T-helper 2 cell (primary cell): ENCODE data around the gene TMEM158.

Experiments
- DNase-seq, 5 experiments: peaks; one replicate each; pipeline versions ENCODE4 v3.0.0 to v3.0.0-alpha.2; 2012 to 2022

The TMEM158 gene

DNA sequence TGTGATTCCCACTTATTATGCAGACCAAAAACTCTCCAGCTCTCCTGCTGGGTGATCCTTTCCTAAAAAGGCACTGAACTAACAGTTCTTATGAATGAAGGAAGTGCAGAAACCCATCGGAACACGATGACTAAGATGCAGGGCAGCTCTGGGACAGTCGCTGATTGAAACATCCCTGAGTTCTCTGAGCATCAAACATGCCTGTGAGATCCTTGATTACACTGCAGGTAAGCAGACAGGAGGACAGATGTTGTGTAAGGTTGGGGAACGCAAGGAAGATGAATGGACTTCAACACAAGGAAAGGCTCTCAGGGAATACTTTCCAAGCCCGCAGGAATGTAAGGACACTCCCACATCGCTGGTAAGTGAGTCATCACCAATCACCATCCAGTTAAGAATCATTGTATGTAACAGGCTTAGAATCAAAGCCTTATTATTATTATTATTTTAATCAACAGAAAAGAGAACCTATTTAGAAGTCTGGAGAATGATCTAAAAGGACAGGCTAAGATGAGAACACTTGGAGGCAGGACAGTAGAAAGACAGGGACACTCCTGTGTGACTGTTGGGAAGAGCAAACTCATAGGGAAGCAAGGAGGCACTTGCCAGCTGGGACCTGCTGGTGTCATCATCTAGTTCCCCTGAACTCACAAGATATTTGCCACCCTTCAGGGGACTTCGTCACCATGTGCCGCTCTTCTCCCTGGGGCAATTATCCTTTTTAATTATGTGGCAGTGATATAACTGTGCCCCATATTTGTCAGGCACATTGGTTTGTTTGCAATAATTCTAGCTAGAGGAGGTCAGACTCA, 26.0 kb downstream of the TMEM158 start:
- no peak for DNase-seq

DNA sequence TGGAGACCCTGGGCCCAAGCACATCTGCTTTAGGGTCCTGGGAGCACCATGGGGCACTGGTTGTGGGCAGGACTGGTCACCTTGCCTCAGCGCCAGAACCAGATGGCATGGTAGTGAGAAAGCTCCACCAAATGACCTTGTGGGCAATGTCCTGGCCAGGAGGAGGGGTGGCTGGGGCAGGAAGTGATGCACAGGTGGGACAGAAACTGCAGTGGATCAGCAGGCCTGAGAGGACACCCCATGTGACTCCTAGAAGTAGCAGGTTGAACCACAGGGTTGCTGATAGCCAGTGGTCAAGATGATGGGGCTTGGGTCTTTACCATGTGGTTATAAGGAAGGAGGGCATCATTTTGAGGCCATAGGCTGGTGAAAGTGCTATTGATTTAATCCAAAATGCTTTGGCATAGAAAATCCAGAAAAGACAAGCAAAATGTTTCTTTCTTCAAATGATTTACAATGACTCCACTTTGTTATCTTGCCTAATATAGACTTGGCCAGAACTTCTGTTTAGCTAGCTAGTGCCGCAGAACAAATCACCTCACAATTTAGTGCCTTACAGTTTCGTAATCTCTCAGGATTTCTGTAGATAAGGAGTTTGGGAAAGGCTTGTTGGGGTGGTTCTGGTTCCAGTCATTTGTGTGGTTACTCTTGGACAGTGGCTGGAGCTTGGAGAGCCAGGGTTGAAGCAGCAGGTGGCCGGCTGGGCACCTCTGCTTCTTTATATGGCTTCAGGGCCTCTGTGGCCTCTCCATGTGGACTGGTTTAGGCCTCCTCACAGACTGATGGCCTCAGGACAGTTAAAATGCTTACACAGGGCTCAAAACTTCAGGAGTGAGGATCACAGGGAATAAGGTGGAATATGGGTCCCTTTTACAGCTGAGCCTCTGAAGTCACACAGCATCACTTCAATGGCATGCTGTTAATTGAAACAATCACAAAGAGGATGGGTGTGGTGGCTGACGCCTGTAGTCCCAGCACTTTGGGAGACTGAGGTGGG, 27.5 kb downstream of the TMEM158 start:
- DNase-seq = no peak

DNA sequence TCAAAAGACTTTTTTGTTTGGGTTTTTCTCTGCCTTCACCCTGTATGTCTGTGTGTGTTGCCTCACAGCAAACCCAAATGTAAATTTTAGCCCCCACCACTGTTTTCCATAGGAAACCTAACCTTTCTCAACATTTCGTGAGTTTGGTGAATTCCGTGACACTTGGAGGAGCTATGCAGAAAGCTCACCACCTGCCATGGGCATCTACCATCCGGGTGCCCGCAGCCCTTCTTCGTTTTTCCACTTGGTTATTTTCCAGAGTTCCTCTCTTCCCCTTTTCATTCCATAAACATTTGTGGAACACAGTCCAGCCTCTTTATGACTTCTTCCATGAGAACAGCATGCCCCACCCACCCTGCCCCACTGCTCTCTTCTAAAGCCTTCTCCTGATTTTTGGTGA, 31.3 kb downstream of the TMEM158 start:
- no peak for DNase-seq

DNA sequence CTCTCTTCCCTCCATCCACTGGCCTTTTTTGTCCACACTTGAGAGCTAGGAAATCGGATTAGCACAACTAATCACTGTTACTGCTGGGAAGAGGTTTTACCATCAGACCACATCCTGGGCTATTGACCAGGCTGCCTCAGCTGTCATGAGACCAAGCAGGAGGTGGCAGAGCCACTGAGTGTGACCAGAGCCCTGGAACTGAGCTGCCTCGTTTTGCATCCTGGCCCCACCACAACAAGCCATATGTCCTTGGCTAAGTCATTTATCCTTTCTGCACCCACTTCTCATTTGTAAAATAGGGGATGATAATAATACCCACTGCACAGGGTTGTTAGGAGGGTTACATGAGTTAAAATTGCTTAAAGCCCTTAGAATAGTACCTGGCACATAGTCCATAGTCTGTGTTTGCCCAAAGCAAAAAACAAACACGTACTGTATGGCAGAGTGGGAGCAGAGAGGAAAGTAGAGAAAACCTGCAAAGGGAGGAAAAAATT, 34.1 kb downstream of the TMEM158 start:
- peak in 1 of 5 experiments; percentile 21 for DNase-seq

DNA sequence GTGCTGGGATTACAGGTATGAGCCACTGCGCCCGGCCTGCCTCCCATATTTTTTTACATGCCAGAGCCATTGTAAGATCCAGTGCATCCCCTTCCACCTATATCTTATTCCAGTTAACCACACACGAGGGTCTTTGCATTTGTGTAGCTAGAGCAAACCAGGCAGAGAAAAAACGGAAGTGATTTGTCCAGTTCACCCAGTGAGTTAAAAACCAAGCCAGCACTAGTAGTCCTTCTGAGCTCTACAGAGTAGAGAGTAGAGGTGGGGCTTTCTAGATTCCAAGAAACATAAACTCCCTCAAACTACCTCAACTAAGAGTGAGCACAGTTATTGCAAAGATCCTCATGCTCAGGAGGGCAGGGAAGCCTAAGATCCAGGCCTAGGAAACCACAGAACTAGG, 34.7 kb downstream of the TMEM158 start:
- DNase-seq = no peak

GRCh38 chr3:45188719-45189659, 37.1 kb downstream of the TMEM158 start:
- DNase-seq = no peak

DNA sequence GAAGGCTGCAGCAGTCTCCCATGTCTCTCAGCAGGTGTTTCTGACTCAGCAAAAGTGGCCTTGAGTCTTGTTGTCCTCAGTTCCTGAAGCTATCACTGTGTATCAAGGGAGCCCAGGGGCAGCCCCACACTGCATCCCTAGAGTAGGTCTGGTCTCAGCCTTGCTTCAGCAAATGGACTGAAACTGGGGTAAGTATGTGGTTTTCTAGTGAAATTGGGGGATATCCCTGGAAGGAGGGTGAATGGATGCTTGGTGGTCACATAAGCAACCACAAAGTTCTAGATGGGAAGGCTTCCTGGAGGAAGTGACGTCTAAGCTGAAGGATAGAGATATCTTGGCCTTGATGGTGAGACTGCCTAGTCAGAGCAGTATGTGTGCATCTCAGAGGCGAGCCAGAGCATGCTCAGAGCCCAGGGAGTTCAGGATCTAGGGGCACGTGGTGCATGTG, 38.4 kb downstream of the TMEM158 start:
- DNase-seq = peak in 1 of 5 experiments; percentile 76

DNA sequence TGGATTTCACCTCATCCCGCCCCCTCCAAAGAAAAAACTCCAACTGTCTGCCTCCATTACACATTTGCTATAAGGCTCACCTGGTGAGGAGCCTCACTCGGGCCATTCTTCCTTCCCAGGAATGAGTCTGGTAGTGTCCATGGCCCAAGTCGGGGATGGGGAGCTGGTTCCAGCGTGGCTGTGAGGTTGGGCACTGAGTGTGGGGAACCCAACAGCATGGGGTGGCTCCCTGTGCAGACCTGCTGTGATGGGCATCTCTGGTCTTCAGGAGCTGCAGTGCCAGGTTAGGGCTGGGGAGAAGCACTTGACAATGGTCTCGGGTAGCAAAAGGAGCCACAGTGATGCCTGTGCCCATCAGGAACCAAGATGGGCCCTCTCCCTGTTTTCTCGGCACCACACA, 39.2 kb downstream of the TMEM158 start:
- DNase-seq = no peak

- DNase-seq = no peak
Measured at GRCh38 chr3:45185461-45185860, 40.6 kb downstream of the TMEM158 start.

GRCh38 chr3:45185052-45185451, 41.0 kb downstream of the TMEM158 start:
- no peak for DNase-seq

- DNase-seq = no peak
Measured at GRCh38 chr3:45183872-45184262, 42.2 kb downstream of the TMEM158 start.

- DNase-seq = no peak
Measured at GRCh38 chr3:45182915-45183871, 42.9 kb downstream of the TMEM158 start.

GRCh38 chr3:45181496-45181895, 44.6 kb downstream of the TMEM158 start:
- DNase-seq = no peak

DNA sequence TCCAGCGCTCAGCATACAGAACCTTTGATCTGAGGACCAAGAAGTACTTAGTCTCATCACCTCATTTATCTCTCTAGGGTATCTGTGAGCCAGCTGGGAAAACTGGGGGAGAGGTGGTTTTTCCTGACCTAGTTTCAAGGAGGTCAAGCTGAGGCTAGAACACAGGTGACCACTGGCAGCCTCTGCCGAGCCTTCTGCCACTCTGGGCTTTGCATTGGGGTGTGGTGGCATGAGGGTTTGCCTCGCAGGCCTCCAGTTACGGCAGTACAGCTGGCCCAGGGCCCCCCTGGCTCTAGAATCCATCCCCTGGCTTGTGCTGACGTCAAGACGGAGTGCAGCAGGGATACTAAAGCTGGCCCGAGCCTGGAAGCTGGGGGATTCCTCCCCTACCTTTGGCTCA, 45.2 kb downstream of the TMEM158 start:
- no peak for DNase-seq

- no peak for DNase-seq
Measured at GRCh38 chr3:45180051-45180450, 46.0 kb downstream of the TMEM158 start.

DNA sequence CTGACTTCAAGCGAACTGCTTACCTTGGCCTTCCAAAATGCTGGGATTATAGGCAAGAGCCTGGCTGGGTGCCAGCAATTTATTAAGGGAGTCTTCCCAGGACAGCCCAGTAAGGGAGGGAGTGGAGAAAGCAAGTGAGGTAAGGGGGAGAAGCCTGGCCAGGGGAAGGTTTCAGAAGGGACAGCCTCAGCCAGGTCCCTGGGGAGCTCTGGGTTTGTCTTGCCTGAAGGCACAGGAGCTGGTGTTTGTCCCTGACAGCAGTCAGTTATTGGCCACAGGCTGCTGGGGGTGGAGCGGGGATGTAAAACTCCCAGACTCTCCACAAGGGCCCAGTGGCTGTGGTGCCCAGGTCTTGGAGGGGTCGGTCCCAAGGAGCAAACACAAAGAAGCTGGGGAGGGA, 46.9 kb downstream of the TMEM158 start:
- DNase-seq = no peak

DNA sequence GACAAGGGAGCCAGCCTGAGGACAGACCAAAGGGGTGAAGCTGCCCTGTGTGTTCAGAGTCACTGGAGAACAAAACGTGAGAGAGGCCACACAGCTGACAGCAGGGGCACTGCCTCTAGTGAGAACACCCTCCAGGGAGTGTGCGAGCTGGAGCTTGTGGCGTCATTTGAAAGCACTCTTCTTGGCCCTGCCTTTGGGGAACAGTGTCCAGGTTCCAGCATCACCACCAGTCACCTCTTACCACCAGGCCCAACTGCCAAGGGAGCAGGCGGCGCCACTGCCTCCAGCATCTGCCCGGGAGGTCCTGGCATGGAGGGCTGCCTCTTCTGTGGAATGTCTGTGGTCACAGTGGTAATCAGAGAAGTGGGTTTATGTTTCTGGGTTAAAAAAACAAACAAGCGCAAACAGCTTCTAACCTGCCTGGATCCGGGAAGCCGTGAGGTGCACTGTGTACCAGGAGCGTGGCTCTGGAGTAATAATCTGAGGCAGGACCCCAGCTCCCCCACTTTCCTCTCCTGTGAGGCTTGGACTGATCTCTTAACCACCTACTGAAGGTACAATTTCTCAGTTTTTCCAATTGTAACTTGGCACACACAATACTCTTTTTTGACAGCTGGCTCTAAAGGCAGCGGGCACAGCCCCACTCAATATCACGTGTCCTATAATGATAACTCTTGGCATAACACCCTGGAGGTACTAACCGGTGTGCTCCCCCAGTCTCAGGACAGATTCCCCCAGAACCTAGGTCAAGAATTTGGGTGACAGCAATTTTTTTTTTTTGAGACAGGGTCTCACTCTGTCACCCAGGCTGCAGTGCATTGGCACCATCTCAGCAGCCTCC, 47.7 kb downstream of the TMEM158 start:
- DNase-seq = no peak

DNA sequence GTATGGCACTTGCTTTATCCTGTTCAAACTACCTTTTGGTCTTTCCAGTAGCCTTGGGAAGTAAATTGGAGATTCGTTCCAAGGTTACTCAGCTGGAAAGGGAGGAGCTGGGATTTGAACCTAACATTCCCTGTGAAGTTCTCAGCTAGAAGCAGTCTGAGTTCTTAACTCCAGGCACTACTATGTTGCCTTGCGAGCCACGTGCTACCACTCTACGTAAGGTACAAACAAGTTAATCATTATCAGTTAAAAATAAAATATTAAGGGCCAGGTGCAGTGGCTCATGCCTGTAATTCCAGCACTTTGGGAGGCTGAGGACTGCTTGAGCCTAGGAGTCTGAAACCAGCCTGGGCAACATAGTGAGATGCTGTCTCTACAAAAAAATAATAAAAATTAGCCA, 49.2 kb downstream of the TMEM158 start:
- no peak for DNase-seq
